Peyer's patch (tissue), 4 donors: Measurements from ENCODE around the gene BRF1.

Source experiments
- CTCF ChIP-seq, 6 experiments: fragments of 450-650 bp in 4 of 6; fragments of 200-600 bp in 2 of 6; sonication (generic) in 1 of 6; IDR thresholded peaks; one replicate each; pipeline ENCODE4 v1.5.1; 2017 to 2019; ENCODE audit warnings: antibody characterized with exemption in 6 of 6, mild to moderate bottlenecking in 3 of 6, moderate library complexity in 1 of 6
- POLR2A ChIP-seq, 2 donors: fragments of 450-650 bp; IDR thresholded peaks; one replicate each; pipeline ENCODE4 v1.5.1; 2017; ENCODE audit warnings: antibody characterized with exemption in 2 of 2, mild to moderate bottlenecking in 2 of 2, moderate library complexity in 2 of 2

GRCh38 chr14:105252552-105253328, 48.1 kb downstream of the BRF1 start:
- TF ChIP-seq POLR2A (IDR thresholded peaks at IDR 0.05) (no peak), CTCF (IDR thresholded peaks at IDR 0.05) (no peak)
